NCI-H1694 treated with DMSO at 0.1 percent for 48 hours (cell line): ENCODE results near the gene ASZ1.
A peak's percentile ranks its signal among the peaks of the same experiment; 100 is the strongest.

Experiments
- DNase-seq: peaks from one replicate; lab custom pipeline; 2025; lab: John Stamatoyannopoulos, UW

Gene ASZ1

GRCh38 chr7:117338020-117338419, 89.3 kb downstream of the ASZ1 start:
- DNase-seq, result no peak

GRCh38 chr7:117333168-117333567, 94.1 kb downstream of the ASZ1 start:
- DNase-seq, result no peak

GRCh38 chr7:117332031-117332430, 95.3 kb downstream of the ASZ1 start:
- no peak for DNase-seq

- DNase-seq, result no peak
These were observed 101.5 kb downstream of the ASZ1 start for GRCh38 chr7:117325836-117326235.

- no peak for DNase-seq
These were observed 102.3 kb downstream of the ASZ1 start for GRCh38 chr7:117324960-117325359.

GRCh38 chr7:117323851-117324711, 103.2 kb downstream of the ASZ1 start:
- DNase-seq, result peak; percentile 9

- DNase-seq, result peak; percentile 16
These were observed 103.9 kb downstream of the ASZ1 start for GRCh38 chr7:117323305-117323850.

- DNase-seq, result no peak
These were observed 104.5 kb downstream of the ASZ1 start, which contains the start of gene WNT2 for GRCh38 chr7:117322741-117323304. TSS of gene WNT2 (minus strand) at chr7:117323058. CDS start at chr7:117322989, 69 bp downstream.

- no peak for DNase-seq
These were observed 106.8 kb downstream of the ASZ1 start for GRCh38 chr7:117320523-117320922.

- DNase-seq, result no peak
These were observed 108.1 kb downstream of the ASZ1 start for GRCh38 chr7:117319181-117319580.

- no peak for DNase-seq
These were observed 113.7 kb downstream of the ASZ1 start for GRCh38 chr7:117313582-117313981.
